Ascending aorta (tissue), 2 donors: ENCODE results near the gene TPRA1. TPM values are rescaled to one million over a fixed set of nuclear protein-coding genes. Genes with fewer than 3 reads are reported as not detected.

Experiments used
- DNase-seq, 2 donors: peaks; one replicate each; pipeline ENCODE4 v3.0.0-alpha.2; 2019; ENCODE audit warnings: low spot score in 2 of 2
- H3K27ac ChIP-seq, 2 donors: fragments of 200-600 bp; sonication (generic); one replicate each; pipeline ENCODE4 v1.5.1; 2016 to 2017; ENCODE audit warnings: mild to moderate bottlenecking in 1 of 2
- H3K27me3 ChIP-seq: fragments of 200-600 bp; sonication (generic); one replicate; pipeline ENCODE4 v1.5.1; 2017
- H3K36me3 ChIP-seq, 2 donors: fragments of 200-600 bp; sonication (generic); one replicate each; pipeline ENCODE4 v1.5.1; 2016
- H3K4me1 ChIP-seq, 2 donors: fragments of 200-600 bp; sonication (generic); one replicate each; pipeline ENCODE4 v1.5.1; 2016 to 2017; ENCODE audit warnings: mild to moderate bottlenecking in 1 of 2
- H3K4me3 ChIP-seq, 2 donors: fragments of 200-600 bp; sonication (generic); one replicate each; pipeline ENCODE4 v1.5.1; 2016 to 2017; ENCODE audit warnings: mild to moderate bottlenecking in 1 of 2
- H3K9me3 ChIP-seq, 2 donors: fragments of 200-600 bp; sonication (generic); one replicate each; pipeline ENCODE4 v1.5.1; 2016
- intact Hi-C: fragments of 100-400 bp; cut with DNase I; formaldehyde crosslinking; loops from one replicate; pipeline ENCODE4 v1.15.1; 2023
- total RNA-seq: library from RNA; depleted of rRNA; stranded (reverse); fragments of >200 nt; gene quantifications from one replicate; pipeline ENCODE4 v1.1.0, GENCODE V29; 2016
- TF ChIP-seq, protein P1 (sequence below), 3 experiments: fragments of 200-600 bp in 2 of 3; fragments of 450-650 bp in 1 of 3; sonication (generic) in 2 of 3; IDR thresholded peaks; one replicate each; pipeline ENCODE4 v1.5.1; 2016 to 2019; ENCODE audit warnings: antibody characterized with exemption in 3 of 3, mild to moderate bottlenecking in 1 of 3, moderate library complexity in 1 of 3

Gene TPRA1
- total RNA-seq, 1 donor from 2014 or later = 87.1 TPM

DNA sequence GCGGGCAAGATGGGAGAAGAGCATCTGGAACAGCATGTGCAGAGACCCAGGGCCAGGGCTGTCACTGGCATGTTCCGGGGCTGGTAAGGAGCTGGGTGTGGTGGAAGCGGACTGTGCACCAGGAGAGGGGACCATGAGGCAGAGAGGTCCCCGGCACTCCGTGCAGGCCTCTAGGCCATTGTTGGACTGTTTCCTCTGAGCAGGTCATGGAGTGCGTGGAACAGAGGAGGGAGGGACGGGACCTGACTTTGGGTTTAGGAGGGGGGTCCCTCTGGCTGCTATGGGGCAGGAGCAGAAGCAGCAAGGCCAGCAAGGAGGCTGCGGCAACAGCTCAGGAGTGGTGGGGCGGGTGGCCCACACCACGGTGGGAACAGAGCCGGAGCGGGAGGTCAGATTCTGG lies 47.1 kb downstream of the TPRA1 start:
- H3K4me1 ChIP-seq = peaks cover 0 to 19% of the 10 kb centered on the region in 2 donors
- DNase-seq = no peak
- no peak overlapping the region for H3K27ac ChIP-seq
- H3K9me3 ChIP-seq = no peaks in the 10 kb centered on the region
- TF ChIP-seq, protein P1, sequence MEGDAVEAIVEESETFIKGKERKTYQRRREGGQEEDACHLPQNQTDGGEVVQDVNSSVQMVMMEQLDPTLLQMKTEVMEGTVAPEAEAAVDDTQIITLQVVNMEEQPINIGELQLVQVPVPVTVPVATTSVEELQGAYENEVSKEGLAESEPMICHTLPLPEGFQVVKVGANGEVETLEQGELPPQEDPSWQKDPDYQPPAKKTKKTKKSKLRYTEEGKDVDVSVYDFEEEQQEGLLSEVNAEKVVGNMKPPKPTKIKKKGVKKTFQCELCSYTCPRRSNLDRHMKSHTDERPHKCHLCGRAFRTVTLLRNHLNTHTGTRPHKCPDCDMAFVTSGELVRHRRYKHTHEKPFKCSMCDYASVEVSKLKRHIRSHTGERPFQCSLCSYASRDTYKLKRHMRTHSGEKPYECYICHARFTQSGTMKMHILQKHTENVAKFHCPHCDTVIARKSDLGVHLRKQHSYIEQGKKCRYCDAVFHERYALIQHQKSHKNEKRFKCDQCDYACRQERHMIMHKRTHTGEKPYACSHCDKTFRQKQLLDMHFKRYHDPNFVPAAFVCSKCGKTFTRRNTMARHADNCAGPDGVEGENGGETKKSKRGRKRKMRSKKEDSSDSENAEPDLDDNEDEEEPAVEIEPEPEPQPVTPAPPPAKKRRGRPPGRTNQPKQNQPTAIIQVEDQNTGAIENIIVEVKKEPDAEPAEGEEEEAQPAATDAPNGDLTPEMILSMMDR (IDR thresholded peaks at IDR 0.05) = no peak
- H3K4me3 ChIP-seq = no peak overlapping the region
- no peaks in the 10 kb centered on the region for H3K27me3 ChIP-seq
- intact Hi-C loops = loop anchor here (10.0 kb wide), 1 partner anchor 559 kb away; the partner anchor contains the start of gene PLXNA1
- no peaks in the 10 kb centered on the region for H3K36me3 ChIP-seq

DNA sequence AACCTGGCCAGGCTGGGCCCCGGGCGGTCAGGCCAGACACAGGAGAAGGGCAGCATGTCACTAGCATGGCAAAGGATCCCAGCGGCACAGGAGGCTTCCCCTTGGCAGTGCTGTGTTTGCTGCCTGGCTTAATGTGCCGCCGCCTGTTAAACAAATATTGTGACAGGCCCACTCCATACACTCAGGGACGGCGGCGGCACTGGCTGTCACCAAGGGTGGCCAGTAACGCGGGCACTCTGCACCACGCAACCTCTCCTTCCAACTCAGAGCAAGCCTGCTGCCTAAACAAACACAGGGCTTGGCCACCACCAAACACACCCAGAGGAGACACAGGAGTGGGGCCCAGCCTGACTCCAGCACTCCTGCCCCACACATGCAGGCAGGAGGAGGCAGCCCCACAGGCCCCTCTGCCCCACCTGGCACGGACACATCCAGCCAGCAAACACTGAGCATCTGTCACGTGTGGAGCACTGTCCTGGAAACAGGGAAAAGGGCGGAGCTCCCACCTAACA lies 48.0 kb downstream of the TPRA1 start:
- Histone ChIP-seq H3K4me3 (no peak overlapping the region), H3K4me1 (peaks cover 0 to 16% of the 10 kb centered on the region in 2 donors), H3K36me3 (no peaks in the 10 kb centered on the region), H3K27ac (no peak overlapping the region), H3K27me3 (no peaks in the 10 kb centered on the region), H3K9me3 (no peaks in the 10 kb centered on the region)
- TF ChIP-seq, protein P1 (IDR thresholded peaks at IDR 0.05) = no peak
- intact Hi-C loops = loop anchor here (10.0 kb wide), 1 partner anchor 558 kb away; the partner anchor contains the start of gene PLXNA1
- DNase-seq = no peak

DNA sequence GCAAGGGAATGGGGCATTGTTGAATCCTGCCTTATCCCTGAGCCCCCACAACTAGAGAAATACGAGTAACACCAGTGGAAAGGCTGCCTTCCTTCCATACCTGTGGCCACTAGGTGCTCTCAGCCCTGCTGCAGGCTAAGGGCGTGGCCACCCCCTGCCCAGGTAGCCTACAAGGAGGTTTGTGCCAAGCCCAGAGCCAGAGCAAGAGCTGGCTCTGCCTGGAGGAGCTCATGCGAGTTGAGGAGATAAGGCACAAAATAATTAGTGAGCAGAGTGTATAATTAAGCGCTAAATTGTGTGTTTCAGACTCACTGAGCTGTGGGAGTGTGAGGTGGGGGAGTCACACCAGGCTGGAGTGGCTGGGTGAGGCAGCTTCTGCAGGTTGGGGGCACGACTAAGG lies 49.2 kb downstream of the TPRA1 start:
- intact Hi-C loops = loop anchor here (10.0 kb wide), 1 partner anchor 557 kb away; the partner anchor contains the start of gene PLXNA1
- H3K27ac ChIP-seq = no peak overlapping the region
- H3K27me3 ChIP-seq = no peaks in the 10 kb centered on the region
- TF ChIP-seq, protein P1 (IDR thresholded peaks at IDR 0.05) = no peak
- no peak for DNase-seq
- no peaks in the 10 kb centered on the region for H3K36me3 ChIP-seq
- H3K4me3 ChIP-seq = no peak overlapping the region
- H3K9me3 ChIP-seq = no peaks in the 10 kb centered on the region
- peaks cover 0 to 5% of the 10 kb centered on the region in 2 donors for H3K4me1 ChIP-seq

DNA sequence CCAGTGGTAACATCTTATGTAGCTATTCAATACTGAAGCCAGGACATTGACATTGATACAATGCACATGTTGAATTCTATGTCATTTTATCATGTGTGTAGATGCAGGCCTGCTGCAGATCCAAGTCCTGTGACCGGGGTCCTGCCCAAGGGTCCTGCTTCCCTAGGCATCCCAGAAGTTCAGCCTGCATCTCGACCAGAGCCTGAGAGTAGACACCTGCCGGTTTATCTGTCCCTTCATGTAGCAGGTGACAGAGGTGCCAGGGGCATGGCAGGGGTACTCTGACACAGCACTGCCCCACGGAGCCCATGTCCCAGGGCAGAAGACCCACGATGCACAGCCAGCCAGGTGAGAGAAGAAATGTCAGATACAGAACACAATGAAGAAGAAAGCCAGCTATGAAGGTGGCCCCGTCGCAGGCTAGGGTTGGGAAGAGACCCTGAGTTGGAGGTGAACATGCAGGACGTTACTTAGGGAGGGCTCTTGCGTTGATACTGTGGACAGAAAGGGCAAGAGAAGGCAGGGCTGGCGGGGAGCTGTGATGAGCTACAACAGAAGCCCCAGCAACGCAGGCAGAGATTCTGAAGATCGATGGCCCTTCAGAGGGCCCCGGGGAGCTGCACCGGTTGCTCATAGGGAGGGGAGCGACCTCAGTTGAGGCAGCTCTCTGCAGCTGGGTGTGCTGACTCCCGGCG lies 51.0 kb downstream of the TPRA1 start:
- Histone ChIP-seq H3K36me3 (no peaks in the 10 kb centered on the region), H3K4me1 (peaks cover 0 to 5% of the 10 kb centered on the region in 2 donors), H3K27me3 (no peaks in the 10 kb centered on the region), H3K9me3 (no peaks in the 10 kb centered on the region), H3K4me3 (no peak overlapping the region), H3K27ac (no peak overlapping the region)
- intact Hi-C loops = loop anchor here (10.0 kb wide), 1 partner anchor 555 kb away; the partner anchor contains the start of gene PLXNA1
- DNase-seq = no peak
- TF ChIP-seq, protein P1 (IDR thresholded peaks at IDR 0.05) = no peak

DNA sequence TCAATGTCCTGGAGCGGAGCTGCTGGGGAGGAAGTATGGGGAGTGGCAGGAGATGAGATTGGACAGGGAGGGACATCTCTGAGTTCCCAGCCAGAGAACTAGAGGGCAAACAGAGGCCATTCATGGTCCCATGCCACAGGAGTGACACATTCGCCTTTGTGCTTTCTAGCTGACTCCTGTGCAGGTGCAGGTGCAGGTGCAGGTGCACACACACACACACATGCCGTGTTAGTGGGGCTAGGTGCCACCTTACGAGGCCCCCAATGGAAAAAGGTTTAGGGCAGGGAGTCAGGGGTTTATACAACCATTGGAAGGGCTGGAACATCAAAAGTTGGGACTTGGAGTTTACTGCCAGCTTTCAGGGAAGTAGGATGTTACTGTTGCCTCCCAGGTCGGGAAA lies 52.0 kb downstream of the TPRA1 start:
- H3K9me3 ChIP-seq = no peaks in the 10 kb centered on the region
- peaks cover 0 to 5% of the 10 kb centered on the region in 2 donors for H3K4me1 ChIP-seq
- intact Hi-C loops = no loop called here
- no peaks in the 10 kb centered on the region for H3K36me3 ChIP-seq
- no peak overlapping the region for H3K4me3 ChIP-seq
- H3K27me3 ChIP-seq = no peaks in the 10 kb centered on the region
- no peak overlapping the region for H3K27ac ChIP-seq
- TF ChIP-seq, protein P1 (IDR thresholded peaks at IDR 0.05) = no peak
- no peak for DNase-seq
